Stimulated activated naive CD8-positive, alpha-beta T cell treated with anti-CD3 and anti-CD28 coated beads, Interleukin-15, Interleukin-2, amounts not matched to agents 100 ng/mL and 50 ng/mL, for 24 hours (primary cell): ENCODE data around the gene NPPA.

Experiments
- H3K27ac Mint-ChIP-seq: one replicate; pipeline ENCODE4 v1.8.0; 2021; ENCODE audit warnings: mild to moderate bottlenecking, mixed read lengths
- H3K27me3 Mint-ChIP-seq: one replicate; pipeline ENCODE4 v1.8.0; 2021; ENCODE audit warnings: mixed read lengths
- H3K36me3 Mint-ChIP-seq: one replicate; pipeline ENCODE4 v1.8.0; 2021; ENCODE audit warnings: low read depth, mixed read lengths
- H3K4me1 Mint-ChIP-seq: one replicate; pipeline ENCODE4 v1.8.0; 2021; ENCODE audit warnings: low read depth, mixed read lengths
- H3K4me3 Mint-ChIP-seq: one replicate; pipeline ENCODE4 v1.8.0; 2021; ENCODE audit warnings: mild to moderate bottlenecking, mixed read lengths
- H3K9me3 Mint-ChIP-seq: one replicate; pipeline ENCODE4 v1.8.0; 2021; ENCODE audit warnings: mixed read lengths

NPPA gene

GRCh38 chr1:11799896-11800295, 47.7 kb downstream of the NPPA start:
- Mint-ChIP-seq H3K9me3 (no peaks in the 10 kb centered on the region), H3K4me3 (no peak overlapping the region), H3K36me3 (peaks cover 16% of the 10 kb centered on the region), H3K27me3 (no peaks in the 10 kb centered on the region), H3K4me1 (peaks cover 32% of the 10 kb centered on the region), H3K27ac (no peak overlapping the region)

- Mint-ChIP-seq H3K4me1 (peaks cover 24% of the 10 kb centered on the region), H3K36me3 (peaks cover 16% of the 10 kb centered on the region), H3K27me3 (no peaks in the 10 kb centered on the region), H3K27ac (no peak overlapping the region), H3K4me3 (no peak overlapping the region), H3K9me3 (no peaks in the 10 kb centered on the region)
Measured at GRCh38 chr1:11799099-11799498, 48.5 kb downstream of the NPPA start.

GRCh38 chr1:11797525-11798216, 49.9 kb downstream of the NPPA start:
- no peak overlapping the region for H3K4me3 Mint-ChIP-seq
- H3K27ac Mint-ChIP-seq: no peak overlapping the region
- no peaks in the 10 kb centered on the region for H3K27me3 Mint-ChIP-seq
- no peaks in the 10 kb centered on the region for H3K9me3 Mint-ChIP-seq
- peaks cover 9% of the 10 kb centered on the region for H3K4me1 Mint-ChIP-seq
- peaks cover 16% of the 10 kb centered on the region for H3K36me3 Mint-ChIP-seq

- H3K27ac Mint-ChIP-seq: no peak overlapping the region
- no peaks in the 10 kb centered on the region for H3K9me3 Mint-ChIP-seq
Measured at GRCh38 chr1:11796036-11796828, 51.4 kb downstream of the NPPA start.

More at GRCh38 chr1:11796036-11796828, 51.4 kb downstream of the NPPA start:
- Mint-ChIP-seq H3K36me3 (peaks cover 21% of the 10 kb centered on the region), H3K27me3 (no peaks in the 10 kb centered on the region), H3K4me1 (no peaks in the 10 kb centered on the region), H3K4me3 (no peak overlapping the region)
